H1 (cell line): ENCODE results near the gene MYCBPAP. TPM values are rescaled to one million over a fixed set of nuclear protein-coding genes. Genes with fewer than 3 reads are reported as not detected.

ENCODE experiments used
- CTCF ChIA-PET: fragments of 300-600 bp; sonication (Branson Sonifier 250); formaldehyde crosslinking; loops from one replicate; lab custom pipeline; 2021; ENCODE audit not compliant: partially characterized antibody; lab: Charles Lee
- POLR2A ChIA-PET: fragments of 300-600 bp; sonication (Branson Sonifier 250); formaldehyde crosslinking; loops from one replicate; lab custom pipeline; 2021; ENCODE audit warnings: inconsistent platforms; ENCODE audit not compliant: partially characterized antibody; lab: Charles Lee
- DNase-seq, 2 experiments: peaks; one replicate each; pipeline versions ENCODE4 v3.0.0 to v3.0.0-alpha.2; 2010 to 2022; ENCODE audit warnings: low spot score in 2 of 2, low read depth in 1 of 2, mixed read lengths in 1 of 2
- FAIRE-seq: peaks from 2 replicates; lab custom pipeline; 2011; peaks lifted over from hg19 to GRCh38; lab: Jason Lieb, UNC
- H2AFZ ChIP-seq: 2 replicates; pipeline ENCODE4 v1.8.1; 2012; ENCODE audit warnings: low read length, inconsistent platforms
- H2AK5ac ChIP-seq: 2 replicates; pipeline ENCODE4 v1.6.1; 2013; ENCODE audit warnings: low read depth, low read length
- H2BK120ac ChIP-seq: replicated peaks from 2 replicates; pipeline ENCODE3; 2013; ENCODE audit warnings: low read depth, low read length, inconsistent platforms
- H2BK12ac ChIP-seq: 2 replicates; pipeline ENCODE4 v1.6.1; 2013; ENCODE audit warnings: low read depth, low read length
- H2BK15ac ChIP-seq: 2 replicates; pipeline ENCODE4 v1.6.1; 2013; ENCODE audit warnings: low read length
- H2BK20ac ChIP-seq: 2 replicates; pipeline ENCODE4 v1.6.1; 2013; ENCODE audit warnings: low read length
- H2BK5ac ChIP-seq: 2 replicates; pipeline ENCODE4 v1.6.1; 2013; ENCODE audit warnings: low read depth, low read length
- H3K14ac ChIP-seq: 2 replicates; pipeline ENCODE4 v1.6.1; 2013; ENCODE audit warnings: inconsistent platforms; ENCODE audit not compliant: insufficient read length
- H3K18ac ChIP-seq: 2 replicates; pipeline ENCODE4 v1.6.1; 2013; ENCODE audit warnings: low read length; ENCODE audit errors: extremely low read depth
- H3K23ac ChIP-seq: 2 replicates; pipeline ENCODE4 v1.6.1; 2013; ENCODE audit warnings: inconsistent platforms; ENCODE audit not compliant: insufficient read length
- H3K23me2 ChIP-seq: 2 replicates; pipeline ENCODE4 v1.6.1; 2013; ENCODE audit warnings: low read depth, low read length
- H3K27ac ChIP-seq: 2 replicates; pipeline ENCODE4 v1.6.1; 2011; ENCODE audit warnings: low read depth, low read length, inconsistent platforms
- H3K27me3 ChIP-seq, 4 experiments: replicated peaks in 1 of 4; 1 replicate in 1 of 4; 2 replicates in 3 of 4; pipeline versions ENCODE4 v1.6.1 to v1.8.1; 2011 to 2013; ENCODE audit warnings: low read length in 3 of 4, mild to moderate bottlenecking in 3 of 4, inconsistent platforms in 2 of 4, mixed read lengths in 2 of 4, moderate library complexity in 1 of 4; ENCODE audit not compliant: control insufficient read depth in 3 of 4, insufficient read depth in 3 of 4; ENCODE audit errors: extremely low read depth in 1 of 4
- H3K36me3 ChIP-seq, 4 experiments: 2 replicates each; pipeline versions ENCODE4 v1.6.1 to v1.8.1; 2011 to 2013; ENCODE audit warnings: mild to moderate bottlenecking in 4 of 4, low read length in 3 of 4, moderate library complexity in 2 of 4, control low read depth in 1 of 4, inconsistent platforms in 1 of 4; ENCODE audit not compliant: insufficient read depth in 4 of 4, control insufficient read depth in 2 of 4
- H3K4ac ChIP-seq: replicated peaks from 2 replicates; pipeline ENCODE3; 2013; ENCODE audit warnings: low read length, low read depth, mixed read lengths, inconsistent platforms; ENCODE audit not compliant: insufficient read length
- H3K4me1 ChIP-seq, 4 experiments: replicated peaks in 1 of 4; 1 replicate in 1 of 4; 2 replicates in 3 of 4; pipeline versions ENCODE4 v1.6.1 to v1.8.1; 2011 to 2013; ENCODE audit warnings: low read length in 3 of 4, inconsistent platforms in 2 of 4, mixed read lengths in 1 of 4; ENCODE audit not compliant: insufficient read depth in 4 of 4, control insufficient read depth in 3 of 4
- H3K4me2 ChIP-seq, 2 experiments: 2 replicates each; pipeline versions ENCODE4 v1.6.1 to v1.8.1; 2011 to 2013; ENCODE audit warnings: low read depth in 2 of 2, low read length in 2 of 2, control low read depth in 1 of 2, inconsistent platforms in 1 of 2, mild to moderate bottlenecking in 1 of 2; ENCODE audit not compliant: insufficient read depth in 1 of 2
- H3K4me3 ChIP-seq, 4 experiments: fragments of 200-600, 300-600 bp in 1 of 4; sonication (generic), shearing (Covaris generic), sonication (Bioruptor Twin) in 1 of 4; 2 replicates each; pipeline versions ENCODE4 v1.5.1 to v1.8.1; 2011 to 2016; ENCODE audit warnings: low read length in 4 of 4, low read depth in 3 of 4, control low read depth in 2 of 4, inconsistent platforms in 2 of 4, mild to moderate bottlenecking in 2 of 4, mixed read lengths in 1 of 4, moderate library complexity in 1 of 4; ENCODE audit not compliant: insufficient read depth in 2 of 4; ENCODE audit errors: extremely low read depth in 1 of 4
- H3K56ac ChIP-seq: replicated peaks from 2 replicates; pipeline ENCODE3; 2013; ENCODE audit warnings: low read depth, mild to moderate bottlenecking, mixed read lengths, low read length, inconsistent platforms; ENCODE audit not compliant: insufficient read length
- H3K79me1 ChIP-seq: 2 replicates; pipeline ENCODE4 v1.6.1; 2013; ENCODE audit warnings: low read depth, low read length, control low read depth
- H3K79me2 ChIP-seq, 2 experiments: 2 replicates each; pipeline versions ENCODE4 v1.6.1 to v1.8.1; 2012 to 2013; ENCODE audit warnings: low read length in 2 of 2, mild to moderate bottlenecking in 2 of 2, inconsistent platforms in 1 of 2; ENCODE audit not compliant: insufficient read depth in 2 of 2, control insufficient read depth in 1 of 2
- H3K9ac ChIP-seq, 4 experiments: replicated peaks in 1 of 4; 1 replicate in 1 of 4; 2 replicates in 3 of 4; pipeline versions ENCODE4 v1.6.1 to v1.8.1; 2011 to 2013; ENCODE audit warnings: low read depth in 3 of 4, low read length in 3 of 4, control low read depth in 2 of 4, mild to moderate bottlenecking in 2 of 4, moderate library complexity in 2 of 4, inconsistent platforms in 1 of 4; ENCODE audit errors: extremely low read depth in 1 of 4
- H3K9me3 ChIP-seq, 2 experiments: 2 replicates each; pipeline versions ENCODE4 v1.6.1 to v1.8.1; 2012 to 2013; ENCODE audit warnings: mild to moderate bottlenecking in 2 of 2, moderate library complexity in 2 of 2, control low read depth in 1 of 2, inconsistent platforms in 1 of 2, low read depth in 1 of 2, low read length in 1 of 2, mixed read lengths in 1 of 2; ENCODE audit not compliant: insufficient read depth in 2 of 2
- H4K20me1 ChIP-seq, 2 experiments: replicated peaks in 1 of 2; 2 replicates each; pipeline versions ENCODE3 to v1.8.1; 2011 to 2013; ENCODE audit warnings: inconsistent platforms in 2 of 2, low read length in 2 of 2, mild to moderate bottlenecking in 1 of 2; ENCODE audit not compliant: insufficient read depth in 2 of 2, control insufficient read depth in 1 of 2
- H4K5ac ChIP-seq: 2 replicates; pipeline ENCODE4 v1.6.1; 2013; ENCODE audit warnings: low read length, low read depth, mixed read lengths, inconsistent platforms; ENCODE audit not compliant: insufficient read length
- H4K8ac ChIP-seq: 2 replicates; pipeline ENCODE4 v1.8.0; 2013; ENCODE audit warnings: mild to moderate bottlenecking, moderate library complexity, low read length, inconsistent platforms; ENCODE audit not compliant: insufficient read depth; ENCODE audit errors: extremely low read depth
- H4K91ac ChIP-seq: replicated peaks from 2 replicates; pipeline ENCODE3; 2013; ENCODE audit warnings: low read length, mixed read lengths, inconsistent platforms; ENCODE audit not compliant: insufficient read length
- CHD2 ChIP-seq: IDR thresholded peaks from 2 replicates; pipeline ENCODE4 v1.6.1; 2012; ENCODE audit warnings: low read length, improper control_type of control experiment
- CTBP2 ChIP-seq: IDR thresholded peaks from 2 replicates; pipeline ENCODE4 v1.7.0; 2011; ENCODE audit warnings: borderline replicate concordance, mild to moderate bottlenecking, moderate library complexity, mixed read lengths, low read length; ENCODE audit not compliant: insufficient read depth, insufficient read length
- FOSL1 ChIP-seq: IDR thresholded peaks from 2 replicates; pipeline ENCODE4 v1.6.1; 2011; ENCODE audit warnings: mild to moderate bottlenecking, low read depth, low read length, moderate library complexity; ENCODE audit not compliant: insufficient read depth
- RXRA ChIP-seq: IDR thresholded peaks from 2 replicates; pipeline ENCODE4 v1.6.1; 2011; ENCODE audit warnings: low read depth, mild to moderate bottlenecking, low read length, moderate library complexity; ENCODE audit not compliant: insufficient read depth
- SRF ChIP-seq: IDR thresholded peaks from 2 replicates; pipeline ENCODE4 v1.6.1; 2011; ENCODE audit warnings: mild to moderate bottlenecking, low read depth, low read length, moderate library complexity
- WGBS, 2 experiments: shearing (Covaris generic) in 1 of 2; methylation state at CpG; one replicate each; pipeline versions ENCODE4 v1.1.6 to v1.1.7; 2013 to 2015; ENCODE audit warnings: low lambda C conversion rate in 2 of 2, mixed read lengths in 2 of 2, inconsistent platforms in 1 of 2, low coverage in 1 of 2, missing lambda C conversion rate in 1 of 2; ENCODE audit not compliant: insufficient replicate concordance in 2 of 2, insufficient coverage in 1 of 2, insufficient read length in 1 of 2; ENCODE audit errors: extremely low coverage in 1 of 2, missing lambda C conversion rate in 1 of 2; 5-methylcytosine and 5-hydroxymethylcytosine counted together
- polyA plus RNA-seq, 7 experiments: library from polyadenylated mRNA; depleted of rRNA in 3 of 7; stranded (reverse) in 5 of 7; unstranded in 2 of 7; fragments of >200 nt in 5 of 7; fragments of 200-250 nt in 2 of 7; gene quantifications; 1 replicate in 5 of 7; 2 replicates in 1 of 7; 4 replicates in 1 of 7; pipeline versions ENCODE4 v1.2.1 to v1.2.3, GENCODE V29; 2011 to 2013; ENCODE audit warnings: missing spikeins in 2 of 7, mixed read lengths in 2 of 7
- total RNA-seq: library from RNA; stranded (reverse); fragmentation: NEBNext Ultra II Directional; extraction: Animal tissue kit (Norgen Biotek cat#: 25700); gene quantifications from 2 replicates; pipeline ENCODE4 v1.2.1, GENCODE V29; 2021

Gene MYCBPAP
- total and polyA plus RNA-seq, 2 of the 8 experiments (the other 6 are each of a cell fraction or from before 2014, with no cell fraction given) = 0.89 to 3.3 TPM

DNA sequence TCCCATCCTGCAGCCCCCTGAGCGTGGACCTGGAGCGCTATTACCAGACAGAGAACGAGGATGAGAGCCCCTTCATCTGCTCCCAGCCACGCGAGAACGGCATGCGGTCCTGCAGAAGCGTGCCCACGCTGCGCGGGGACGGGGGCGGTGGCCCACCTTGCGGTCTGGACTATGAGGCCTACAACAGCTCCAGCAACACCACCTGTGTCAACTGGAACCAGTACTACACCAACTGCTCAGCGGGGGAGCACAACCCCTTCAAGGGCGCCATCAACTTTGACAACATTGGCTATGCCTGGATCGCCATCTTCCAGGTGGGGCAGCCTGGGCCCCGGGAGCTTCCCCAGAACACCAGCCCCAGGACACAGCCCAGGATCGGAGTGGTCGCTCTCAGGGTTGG lies 64.3 kb downstream of the MYCBPAP start:
- no peaks in the 10 kb centered on the region for H3K79me2 ChIP-seq
- no peak for FAIRE-seq

More for the DNA sequence above, 64.3 kb downstream of the MYCBPAP start:
- no peak overlapping the region for H4K91ac ChIP-seq
- no peak overlapping the region for H2BK120ac ChIP-seq
- no peak overlapping the region for H3K27ac ChIP-seq
- no peak overlapping the region for H3K14ac ChIP-seq
- no peak overlapping the region for H3K23ac ChIP-seq
- H4K8ac ChIP-seq = no peak overlapping the region; the same call in 1 of the 2 replicates
- 0 out of 2 replicates have a peak, but pooled peaks cover 3% of the 10 kb centered on the region for H3K23me2 ChIP-seq
- no peak overlapping the region for H3K4me3 ChIP-seq
- no peak overlapping the region for H2BK20ac ChIP-seq
- peaks cover 0 to 3% (median 0%) of the 10 kb centered on the region in 4 experiments; a peak in 1 of 8 replicates for H3K36me3 ChIP-seq
- no peak overlapping the region for H3K4ac ChIP-seq
- H3K4me1 ChIP-seq = peaks cover 0 to 9% (median 6%) of the 10 kb centered on the region in 4 experiments; a peak in 4 of 7 replicates
- no peaks in the 10 kb centered on the region for H3K79me1 ChIP-seq
- no peak overlapping the region for H3K56ac ChIP-seq
- WGBS, 2 experiments = 97% methylated on average over 20 of the region's 20 CpGs; no CpG with 5 or more reads in 1 of the 2 experiments
- H3K27me3 ChIP-seq = no peaks in the 10 kb centered on the region
- H4K20me1 ChIP-seq = peaks cover 2 to 7% of the 10 kb centered on the region in 2 experiments
- H2BK15ac ChIP-seq = no peak overlapping the region
- CTCF ChIA-PET = interaction anchor here (1.7 to 5.0 kb wide), 4 partner anchors 15 to 50 kb away, joined by 5 to 45 read pairs (median 10); no protein-coding TSS in a partner anchor
- no peak overlapping the region for H3K4me2 ChIP-seq
- H2AK5ac ChIP-seq = no peak overlapping the region
- H3K9me3 ChIP-seq = no peaks in the 10 kb centered on the region
- no peak overlapping the region for H3K9ac ChIP-seq
- H3K18ac ChIP-seq = no peak overlapping the region
- DNase-seq = no peak
- H2AFZ ChIP-seq = no peak overlapping the region
- TF ChIP-seq RXRA = no peak
- no peak for TF ChIP-seq CTBP2
- TF ChIP-seq SRF = no peak
- TF ChIP-seq FOSL1 = no peak
- no peak for TF ChIP-seq CHD2
- H4K5ac ChIP-seq = no peak overlapping the region
- H2BK5ac ChIP-seq = no peak overlapping the region
- H2BK12ac ChIP-seq = no peak overlapping the region
- POLR2A ChIA-PET = no interaction called here
